Motor neuron (in vitro differentiated cells): ENCODE results near the gene BPIFB3. TPM values are rescaled to one million over a fixed set of nuclear protein-coding genes. Genes with fewer than 3 reads are reported as not detected.

Source experiments
- ATAC-seq, 8 experiments: fragments of 200-7000 bp; cut with Tn5 transposase; replicated peaks in 6 of 8; 2 replicates each; pipeline ENCODE4 v1.8.0; 2021; ENCODE audit warnings: mild to moderate bottlenecking in 8 of 8, moderate library complexity in 8 of 8
- H3K27ac ChIP-seq, 2 donors: fragments of 250-450 bp; sonication (Bioruptor Pico); 2 replicates each; pipeline ENCODE4 v1.9.0; 2021; ENCODE audit warnings: antibody characterized with exemption in 2 of 2, mild to moderate bottlenecking in 2 of 2, moderate library complexity in 1 of 2
- H3K4me1 ChIP-seq, 2 donors: fragments of 250-450 bp; sonication (Bioruptor Pico); replicated peaks in 1 of 2; 2 replicates each; pipeline ENCODE4 v1.6.1; 2021; ENCODE audit warnings: antibody characterized with exemption in 2 of 2, mild to moderate bottlenecking in 2 of 2, moderate library complexity in 1 of 2
- H3K4me3 ChIP-seq, 5 donors: fragments of 250-450 bp; sonication (Bioruptor Pico); 2 replicates each; pipeline ENCODE4 v1.9.0; 2021; ENCODE audit warnings: antibody characterized with exemption in 5 of 5, mild to moderate bottlenecking in 5 of 5, moderate library complexity in 4 of 5
- WGBS, 10 experiments: fragments of 450-650 bp; shearing (Covaris generic); methylation state at CpG; one replicate each; pipeline ENCODE4 v1.0.0; 2022; 5-methylcytosine and 5-hydroxymethylcytosine counted together
- in situ Hi-C, 9 experiments: fragments of 400-800 bp; cut with MboI; loops; one replicate each; pipeline ENCODE4 v1.15.0; 2021; ENCODE audit warnings: low sequenced_read_pairs in 9 of 9, low pct_unique_long_range_greater_than_20kb in 2 of 9; ENCODE audit not compliant: unreplicated experiment in 9 of 9
- total RNA-seq, 8 experiments: library from RNA; unstranded; fragments of 300-600 nt; gene quantifications; 2 replicates each; pipeline versions ENCODE4 v1.2.3 to v1.2.4, GENCODE V29; 2022

Gene BPIFB3, protein sequence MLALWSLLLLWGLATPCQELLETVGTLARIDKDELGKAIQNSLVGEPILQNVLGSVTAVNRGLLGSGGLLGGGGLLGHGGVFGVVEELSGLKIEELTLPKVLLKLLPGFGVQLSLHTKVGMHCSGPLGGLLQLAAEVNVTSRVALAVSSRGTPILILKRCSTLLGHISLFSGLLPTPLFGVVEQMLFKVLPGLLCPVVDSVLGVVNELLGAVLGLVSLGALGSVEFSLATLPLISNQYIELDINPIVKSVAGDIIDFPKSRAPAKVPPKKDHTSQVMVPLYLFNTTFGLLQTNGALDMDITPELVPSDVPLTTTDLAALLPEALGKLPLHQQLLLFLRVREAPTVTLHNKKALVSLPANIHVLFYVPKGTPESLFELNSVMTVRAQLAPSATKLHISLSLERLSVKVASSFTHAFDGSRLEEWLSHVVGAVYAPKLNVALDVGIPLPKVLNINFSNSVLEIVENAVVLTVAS
- not detected for total RNA-seq

- WGBS, 10 experiments = 12 to 87% (median 57%) methylated on average over 3 to 12 of the region's 25 CpGs; no CpG with 5 or more reads in 4 of the 10 experiments
- Histone ChIP-seq H3K27ac (no peak within 1 kb of the TSS), H3K4me3 (no peak within 1 kb of the TSS), H3K4me1 (no peaks in the 10 kb centered on the region)
- in situ Hi-C loops = loop anchor here in 1 of 9 experiments (25.0 kb wide), 1 partner anchor 141 kb away; no protein-coding TSS in a partner anchor
- no peak for ATAC-seq
These were observed at the start of gene BPIFB3 for GRCh38 chr20:33053291-33054106. TSS of gene BPIFB3 (plus strand) at chr20:33053903. CDS start at chr20:33055436, 1,533 bp downstream.

DNA sequence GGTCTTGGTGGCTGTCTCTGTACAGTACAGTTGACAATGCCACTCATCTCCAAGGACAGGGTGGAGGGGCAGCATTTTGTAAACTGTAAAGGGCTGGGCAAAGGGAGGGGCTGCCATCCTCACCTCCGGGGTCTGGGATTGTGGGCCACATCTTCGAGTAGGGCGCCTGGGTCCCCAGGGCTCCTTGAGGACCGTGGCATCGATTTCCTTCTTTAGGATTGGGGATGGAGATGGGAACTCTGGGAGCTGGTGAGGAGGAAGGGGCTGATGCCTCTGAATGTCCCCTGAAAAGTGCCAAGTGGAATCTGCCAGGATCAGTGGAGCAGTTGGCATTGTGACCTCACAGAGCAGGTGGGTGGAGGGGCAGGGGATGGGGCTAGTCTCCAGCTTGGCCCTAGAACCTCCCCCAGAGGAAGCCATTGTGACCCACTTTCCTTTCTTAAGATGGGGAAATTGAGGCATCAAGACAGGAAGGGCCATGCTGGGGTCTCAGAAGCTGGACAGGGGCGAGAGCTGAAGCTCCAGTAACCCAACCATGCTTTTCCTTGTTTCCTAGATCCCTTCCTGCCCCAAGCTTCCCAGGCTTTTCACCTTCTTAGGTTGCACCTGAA, 49.5 kb upstream of the BPIFB3 start, which contains the start of gene SUN5:
Gene SUN5 (minus strand): TSS at position 293 of the 611 bp plus-strand sequence. CDS start 93 bp downstream, at position 200.
- H3K4me1 ChIP-seq = no peaks in the 10 kb centered on the region
- ATAC-seq = no peak
- no peak within 1 kb of the TSS for H3K27ac ChIP-seq
- in situ Hi-C loops = no loop called here
- WGBS, 10 experiments = 0 to 62% (median 35%) methylated on average over 1 to 5 of the region's 6 CpGs; no CpG with 5 or more reads in 6 of the 10 experiments
- no peak within 1 kb of the TSS for H3K4me3 ChIP-seq

GRCh38 chr20:33005132-33005566, 48.6 kb upstream of the BPIFB3 start:
- in situ Hi-C loops = no loop called here
- Histone ChIP-seq H3K4me1 (no peaks in the 10 kb centered on the region), H3K4me3 (no peak overlapping the region), H3K27ac (no peak overlapping the region)
- WGBS, 10 experiments = 8 to 64% (median 37%) methylated on average over 1 to 4 of the region's 4 CpGs
- no peak for ATAC-seq

DNA sequence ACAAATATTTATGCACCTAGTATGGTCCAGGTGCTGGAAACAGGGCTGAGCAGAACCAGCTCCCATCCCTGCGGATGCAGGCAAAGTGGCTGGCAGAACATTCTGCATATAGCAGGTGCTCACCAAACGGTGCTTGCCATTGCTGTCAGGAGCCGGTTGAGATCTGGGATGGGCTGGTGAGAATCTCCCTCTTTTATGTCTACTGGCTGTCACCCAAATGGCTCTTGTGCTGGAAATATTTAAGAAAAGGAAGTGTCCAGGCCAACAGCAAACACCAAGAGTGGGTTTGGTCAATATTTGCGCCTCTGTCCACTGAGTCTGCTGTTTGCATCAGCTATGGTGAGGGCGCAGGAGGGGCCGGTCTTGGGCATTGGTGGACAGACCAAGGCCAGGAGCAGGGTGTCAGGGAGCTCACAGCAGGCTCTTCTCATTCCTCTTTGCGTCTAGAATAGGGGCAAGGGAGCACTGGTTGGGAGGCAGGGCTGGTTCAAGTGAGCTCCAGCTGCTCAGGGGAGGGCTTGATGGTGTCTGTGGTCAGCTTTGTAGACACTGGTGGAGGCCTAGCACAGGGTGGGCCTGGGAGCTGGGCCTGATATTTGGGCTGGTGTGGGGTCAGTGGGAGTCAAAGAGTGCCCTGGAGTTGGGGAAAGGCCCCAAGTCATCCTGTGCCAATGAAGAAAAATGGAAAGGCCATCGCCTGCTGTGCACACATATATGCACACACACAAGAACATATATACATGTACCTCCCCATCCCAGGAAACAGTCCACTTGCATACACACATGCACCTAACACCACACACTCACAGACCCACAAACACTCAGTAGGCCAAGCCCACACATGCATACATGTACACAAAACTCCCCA, 47.6 kb upstream of the BPIFB3 start:
- 0 to 100% (median 60%) methylated on average over 1 to 4 of the region's 8 CpGs; no CpG with 5 or more reads in 2 of the 10 experiments for WGBS, 10 experiments
- in situ Hi-C loops = no loop called here
- Histone ChIP-seq H3K27ac (no peak overlapping the region), H3K4me3 (no peak overlapping the region), H3K4me1 (no peaks in the 10 kb centered on the region)
- peak in 1 of 8 experiments; percentile 86 for ATAC-seq

DNA sequence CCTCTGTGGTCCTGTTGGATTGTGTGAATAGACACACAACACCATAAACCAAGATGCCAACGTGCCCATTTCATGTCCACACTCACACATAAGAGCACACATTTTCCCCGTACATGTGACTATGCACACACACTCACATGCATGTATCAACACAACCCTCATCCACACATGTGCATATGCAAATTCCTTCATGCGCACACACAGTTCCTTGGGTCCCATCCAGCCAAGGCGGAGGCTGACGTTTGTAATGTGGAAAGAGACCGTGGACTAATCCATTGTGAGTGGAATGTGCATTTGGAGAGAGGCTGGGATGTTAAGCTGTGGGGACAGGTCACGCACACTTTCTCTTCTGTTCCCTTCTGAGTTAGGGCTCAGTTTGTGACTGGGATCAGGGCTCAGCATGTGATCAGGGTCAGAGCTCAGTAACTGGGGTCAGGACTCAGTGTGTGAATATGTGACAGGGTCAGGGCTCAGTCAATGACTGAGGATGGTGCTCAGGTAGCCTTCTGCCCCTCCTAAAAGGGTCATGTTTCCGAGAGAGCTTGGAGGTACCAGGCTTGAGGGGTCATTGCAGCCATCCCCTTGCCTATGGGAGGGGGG, 46.8 kb upstream of the BPIFB3 start:
- Histone ChIP-seq H3K4me3 (no peak overlapping the region), H3K27ac (no peak overlapping the region), H3K4me1 (no peaks in the 10 kb centered on the region)
- peak in 4 of 8 experiments; percentile 36 to 83 (median 60) for ATAC-seq
- 0 to 83% (median 53%) methylated on average over 1 to 4 of the region's 8 CpGs; no CpG with 5 or more reads in 5 of the 10 experiments for WGBS, 10 experiments
- in situ Hi-C loops = no loop called here

- H3K4me3 ChIP-seq = no peak within 1 kb of the TSS
- ATAC-seq = peak in 1 of 8 experiments; percentile 22
- 80 to 92% methylated on average over 2 to 5 of the region's 11 CpGs; no CpG with 5 or more reads in 8 of the 10 experiments for WGBS, 10 experiments
- H3K4me1 ChIP-seq = no peaks in the 10 kb centered on the region
- no peak within 1 kb of the TSS for H3K27ac ChIP-seq
- in situ Hi-C loops = no loop called here
These were observed 46.0 kb upstream of the BPIFB3 start, which contains the start of gene BPIFB2 for GRCh38 chr20:33007376-33008335. TSS of gene BPIFB2 (plus strand) at chr20:33007704. CDS start at chr20:33008575, 871 bp downstream.

DNA sequence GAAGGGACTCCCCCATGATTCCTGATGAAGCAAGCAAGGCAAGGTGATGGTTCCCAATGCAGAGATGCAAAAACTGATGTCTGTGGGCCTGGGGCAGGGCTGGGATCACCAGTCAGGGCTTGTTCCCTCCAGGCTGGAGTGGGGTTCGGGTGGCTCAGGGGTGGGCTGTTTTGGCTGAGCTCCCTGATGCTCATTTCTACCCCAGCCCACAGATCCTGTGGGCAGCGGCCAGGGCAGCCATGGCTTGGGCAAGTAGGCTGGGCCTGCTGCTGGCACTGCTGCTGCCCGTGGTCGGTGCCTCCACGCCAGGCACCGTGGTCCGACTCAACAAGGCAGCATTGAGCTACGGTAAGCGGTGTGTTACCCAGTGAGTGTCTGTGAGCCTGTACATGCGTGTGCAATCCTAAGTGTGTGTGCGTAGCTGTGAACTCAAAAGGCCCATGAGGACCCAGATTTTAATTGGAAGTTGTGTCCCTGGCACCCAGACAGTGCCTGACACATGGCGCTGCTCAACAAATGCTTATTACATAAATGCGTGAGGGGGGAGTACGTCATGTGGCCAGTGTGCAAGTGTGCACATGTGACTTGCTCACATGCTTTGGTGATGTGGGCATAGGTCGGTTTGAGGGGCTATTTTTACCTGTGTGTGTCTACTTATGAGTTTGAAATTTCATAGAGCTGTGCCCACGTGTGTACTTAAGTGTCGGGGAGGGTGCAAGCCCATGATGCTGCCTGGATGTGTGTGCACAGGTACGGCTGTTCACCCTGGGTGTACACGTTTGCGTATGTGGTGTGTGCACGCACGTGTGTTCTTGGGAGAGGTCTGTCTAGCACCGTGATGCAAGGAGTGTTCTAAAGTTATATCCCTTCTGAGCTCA, 45.1 kb upstream of the BPIFB3 start:
- ATAC-seq = no peak
- no peak overlapping the region for H3K4me3 ChIP-seq
- in situ Hi-C loops = no loop called here
- WGBS, 10 experiments = 0 to 100% (median 80%) methylated on average over 2 to 12 of the region's 23 CpGs; no CpG with 5 or more reads in 2 of the 10 experiments
- no peaks in the 10 kb centered on the region for H3K4me1 ChIP-seq
- H3K27ac ChIP-seq = no peak overlapping the region

DNA sequence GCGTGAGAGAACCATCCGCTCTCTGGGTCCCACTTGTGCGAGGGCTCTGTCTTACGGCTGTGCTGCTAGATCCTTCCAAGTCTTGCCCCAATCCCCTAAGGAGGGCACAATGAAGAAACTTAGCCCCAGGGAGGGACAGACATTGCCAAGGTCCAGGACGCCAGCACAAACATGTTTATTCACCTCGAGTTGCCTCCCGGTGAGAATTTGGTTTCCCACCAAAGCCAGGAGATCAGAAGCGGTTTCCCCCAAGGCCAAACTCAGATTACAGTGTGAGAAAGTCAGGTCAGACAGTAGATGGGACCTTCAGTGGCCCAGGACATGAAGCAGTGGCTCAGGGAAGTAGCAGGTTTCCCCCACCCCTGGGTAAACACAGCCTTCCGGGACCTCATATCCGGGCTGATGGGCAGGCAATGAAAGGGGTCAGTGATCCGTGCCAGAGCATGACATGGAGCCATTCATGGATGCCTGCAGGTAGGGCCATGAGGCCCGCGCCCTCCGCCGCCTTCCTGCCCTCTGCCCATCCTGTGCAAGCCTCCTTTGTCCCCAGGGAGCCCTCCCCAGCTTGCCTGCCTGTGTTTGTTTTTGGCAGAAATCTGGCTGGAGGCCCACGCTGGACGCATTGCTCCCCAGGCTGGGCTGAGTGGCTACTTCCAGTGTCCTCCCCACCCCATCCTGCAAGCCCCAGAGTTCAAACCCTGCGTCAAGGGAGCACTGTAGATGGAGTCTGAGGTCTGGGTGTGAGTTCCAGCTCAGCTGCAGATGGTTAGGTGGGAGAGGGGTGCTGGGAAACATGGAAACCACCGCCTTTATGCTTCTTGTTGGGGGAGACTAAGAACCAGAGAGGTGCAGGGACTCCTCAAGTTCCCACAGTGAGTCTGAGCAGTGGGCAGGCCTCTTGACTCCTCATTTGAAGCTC, 44.2 kb upstream of the BPIFB3 start:
- peaks cover 0 to 1% of the 10 kb centered on the region in 2 donors for H3K4me1 ChIP-seq
- no peak overlapping the region for H3K27ac ChIP-seq
- 50 to 76% (median 60%) methylated on average over 1 to 9 of the region's 19 CpGs; no CpG with 5 or more reads in 4 of the 10 experiments for WGBS, 10 experiments
- H3K4me3 ChIP-seq = no peak overlapping the region
- in situ Hi-C loops = no loop called here
- no peak for ATAC-seq

DNA sequence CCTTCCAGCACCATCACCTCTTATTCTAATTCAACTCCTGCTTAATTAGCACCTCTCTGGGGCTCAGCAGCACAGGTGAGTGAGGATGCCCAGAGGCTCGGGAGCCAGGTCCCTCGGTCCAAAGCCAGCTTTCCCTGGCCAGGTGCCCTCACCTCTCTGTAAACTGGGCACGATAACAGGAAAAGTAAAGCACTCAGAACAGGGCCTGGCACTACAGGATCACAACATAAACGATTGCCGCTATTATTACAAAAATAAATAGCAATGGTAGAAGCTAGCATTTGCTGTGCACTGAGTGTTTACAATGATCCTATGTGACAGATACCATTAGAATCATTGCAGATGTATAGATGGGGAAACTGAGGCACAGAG, 43.6 kb upstream of the BPIFB3 start:
- no peak overlapping the region for H3K4me3 ChIP-seq
- H3K27ac ChIP-seq = no peak overlapping the region
- ATAC-seq = no peak
- WGBS, 10 experiments = 0 to 100% (median 78%) methylated on average over 1 to 4 of the region's 5 CpGs; no CpG with 5 or more reads in 6 of the 10 experiments
- peaks cover 0 to 8% of the 10 kb centered on the region in 2 donors for H3K4me1 ChIP-seq
- in situ Hi-C loops = no loop called here
